ENCODE results near the gene DCTN3. TPM values are rescaled to one million over a fixed set of nuclear protein-coding genes. Genes with fewer than 3 reads are reported as not detected.
A peak's percentile ranks its signal among the peaks of the same experiment; 100 is the strongest.

The DCTN3 gene
- total RNA-seq, 1 donor from 2014 or later: 94.8 TPM

DNA sequence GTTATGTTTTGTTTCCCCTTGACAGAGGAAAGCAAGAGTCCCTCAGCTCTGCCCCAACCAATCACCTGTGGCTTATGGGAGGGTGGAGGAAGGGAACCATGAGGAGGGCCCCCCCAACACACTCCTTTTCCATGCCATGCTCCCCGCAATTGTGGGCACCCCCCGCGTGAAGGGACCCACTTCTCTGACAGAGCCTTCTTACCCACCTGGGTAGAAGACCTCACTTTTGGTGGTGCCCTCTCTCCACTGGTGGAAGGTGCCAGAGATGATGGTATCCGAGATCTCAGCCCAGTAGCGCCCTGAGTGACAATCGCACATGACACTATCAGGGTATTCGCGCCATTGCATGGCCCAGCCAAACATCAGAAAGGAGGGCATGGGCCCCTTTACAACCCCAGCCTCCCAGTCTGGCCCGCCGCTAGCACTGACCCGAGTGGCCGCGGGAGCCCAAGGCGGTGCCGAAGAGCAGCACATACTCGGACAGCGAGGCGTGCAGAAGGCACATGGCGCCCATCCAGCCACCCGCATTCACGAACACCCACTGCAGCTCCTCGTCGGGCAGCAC lies 16.6 kb upstream of the DCTN3 start:
- peak overlapping the region; percentile 76 for H3K4me3 ChIP-seq (ENCODE audit: insufficient read depth, low read depth, low read length)
- peaks cover 16% of the 10 kb centered on the region for H3K4me1 ChIP-seq (ENCODE audit: insufficient read depth, low read length)
- peak overlapping the region; percentile 53 for H3K27ac ChIP-seq (ENCODE audit: low read depth, low read length)
- DNase-seq (ENCODE audit: low read depth) (no peak), FAIRE-seq (no peak)
- H3K4me3 Mint-ChIP-seq (ENCODE audit: unreplicated experiment): peak overlapping the region; percentile 87
- peak overlapping the region; percentile 99 for H3K4me2 ChIP-seq (ENCODE audit: low read length)
- H3K9me3 Mint-ChIP-seq (ENCODE audit: unreplicated experiment): no peaks in the 10 kb centered on the region
- H2AFZ ChIP-seq (ENCODE audit: low read depth, low read length): peak overlapping the region; percentile 99
- H4K20me1 ChIP-seq (ENCODE audit: insufficient read depth, low read length): peaks cover 27% of the 10 kb centered on the region
- H3K36me3 Mint-ChIP-seq (ENCODE audit: low read depth, unreplicated experiment): peaks cover 3% of the 10 kb centered on the region
- H3K27me3 ChIP-seq (ENCODE audit: insufficient read depth, low read length): no peaks in the 10 kb centered on the region
- H3K79me2 ChIP-seq (ENCODE audit: insufficient read depth, low read length): peaks cover 25% of the 10 kb centered on the region
- peak overlapping the region; percentile 83 for H3K9ac ChIP-seq (ENCODE audit: low read length)
- H3K4me1 Mint-ChIP-seq (ENCODE audit: low read depth, unreplicated experiment): peaks cover 4% of the 10 kb centered on the region
- peaks cover 7% of the 10 kb centered on the region for H3K27me3 Mint-ChIP-seq (ENCODE audit: low read depth, unreplicated experiment)
- H3K27ac Mint-ChIP-seq (ENCODE audit: unreplicated experiment): peak overlapping the region; percentile 53
- no peak for TF ChIP-seq EZH2 (IDR thresholded peaks at IDR 0.05; ENCODE audit: insufficient read depth, low read length)
- TF ChIP-seq, protein P1, sequence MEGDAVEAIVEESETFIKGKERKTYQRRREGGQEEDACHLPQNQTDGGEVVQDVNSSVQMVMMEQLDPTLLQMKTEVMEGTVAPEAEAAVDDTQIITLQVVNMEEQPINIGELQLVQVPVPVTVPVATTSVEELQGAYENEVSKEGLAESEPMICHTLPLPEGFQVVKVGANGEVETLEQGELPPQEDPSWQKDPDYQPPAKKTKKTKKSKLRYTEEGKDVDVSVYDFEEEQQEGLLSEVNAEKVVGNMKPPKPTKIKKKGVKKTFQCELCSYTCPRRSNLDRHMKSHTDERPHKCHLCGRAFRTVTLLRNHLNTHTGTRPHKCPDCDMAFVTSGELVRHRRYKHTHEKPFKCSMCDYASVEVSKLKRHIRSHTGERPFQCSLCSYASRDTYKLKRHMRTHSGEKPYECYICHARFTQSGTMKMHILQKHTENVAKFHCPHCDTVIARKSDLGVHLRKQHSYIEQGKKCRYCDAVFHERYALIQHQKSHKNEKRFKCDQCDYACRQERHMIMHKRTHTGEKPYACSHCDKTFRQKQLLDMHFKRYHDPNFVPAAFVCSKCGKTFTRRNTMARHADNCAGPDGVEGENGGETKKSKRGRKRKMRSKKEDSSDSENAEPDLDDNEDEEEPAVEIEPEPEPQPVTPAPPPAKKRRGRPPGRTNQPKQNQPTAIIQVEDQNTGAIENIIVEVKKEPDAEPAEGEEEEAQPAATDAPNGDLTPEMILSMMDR (IDR thresholded peaks at IDR 0.05; ENCODE audit: insufficient read depth, low read depth, low read length): no peak
- H3K9me3 ChIP-seq (ENCODE audit: insufficient read depth, low read depth, low read length): no peaks in the 10 kb centered on the region
- H3K36me3 ChIP-seq (ENCODE audit: insufficient read depth, low read length): no peaks in the 10 kb centered on the region

DNA sequence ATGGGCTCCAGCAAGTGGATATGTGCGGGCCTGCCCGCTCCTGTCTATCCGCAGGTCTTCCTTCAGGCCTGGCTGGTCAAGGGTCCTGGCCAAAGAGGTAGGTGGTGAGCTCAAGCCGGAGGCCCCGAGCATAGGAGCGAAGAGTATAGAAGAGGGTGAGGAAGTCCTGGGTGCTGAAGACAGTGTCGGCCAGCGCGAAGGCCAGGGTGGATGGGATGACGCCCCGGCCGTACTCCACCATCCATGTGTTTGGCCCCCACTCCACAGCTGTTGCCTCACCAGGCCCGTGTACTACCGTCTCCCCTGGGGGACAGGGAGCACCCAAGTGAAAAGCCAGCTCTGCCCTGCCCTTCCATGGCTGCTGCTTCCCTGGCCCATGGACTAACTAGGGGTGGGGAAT lies 15.3 kb upstream of the DCTN3 start:
- Histone ChIP-seq H3K9me3 (ENCODE audit: insufficient read depth, low read depth, low read length) (no peaks in the 10 kb centered on the region), H3K4me2 (ENCODE audit: low read length) (peak overlapping the region; percentile 50), H3K27me3 (ENCODE audit: insufficient read depth, low read length) (peaks cover 4% of the 10 kb centered on the region), H3K9ac (ENCODE audit: low read length) (no peak overlapping the region), H3K36me3 (ENCODE audit: insufficient read depth, low read length) (no peaks in the 10 kb centered on the region), H3K4me3 (ENCODE audit: insufficient read depth, low read depth, low read length) (no peak overlapping the region), H4K20me1 (ENCODE audit: insufficient read depth, low read length) (peaks cover 27% of the 10 kb centered on the region), H3K4me1 (ENCODE audit: insufficient read depth, low read length) (peaks cover 16% of the 10 kb centered on the region), H3K79me2 (ENCODE audit: insufficient read depth, low read length) (peaks cover 25% of the 10 kb centered on the region), H3K27ac (ENCODE audit: low read depth, low read length) (no peak overlapping the region), H2AFZ (ENCODE audit: low read depth, low read length) (no peak overlapping the region)
- TF ChIP-seq, protein P1 (IDR thresholded peaks at IDR 0.05; ENCODE audit: insufficient read depth, low read depth, low read length): no peak
- no peak for TF ChIP-seq EZH2 (IDR thresholded peaks at IDR 0.05; ENCODE audit: insufficient read depth, low read length)
- Mint-ChIP-seq H3K36me3 (ENCODE audit: low read depth, unreplicated experiment) (peaks cover 3% of the 10 kb centered on the region), H3K27ac (ENCODE audit: unreplicated experiment) (no peak overlapping the region), H3K4me3 (ENCODE audit: unreplicated experiment) (peak overlapping the region; percentile 61), H3K4me1 (ENCODE audit: low read depth, unreplicated experiment) (peaks cover 4% of the 10 kb centered on the region), H3K9me3 (ENCODE audit: unreplicated experiment) (no peaks in the 10 kb centered on the region), H3K27me3 (ENCODE audit: low read depth, unreplicated experiment) (peaks cover 18% of the 10 kb centered on the region)
- DNase-seq (ENCODE audit: low read depth) (no peak), FAIRE-seq (no peak)

DNA sequence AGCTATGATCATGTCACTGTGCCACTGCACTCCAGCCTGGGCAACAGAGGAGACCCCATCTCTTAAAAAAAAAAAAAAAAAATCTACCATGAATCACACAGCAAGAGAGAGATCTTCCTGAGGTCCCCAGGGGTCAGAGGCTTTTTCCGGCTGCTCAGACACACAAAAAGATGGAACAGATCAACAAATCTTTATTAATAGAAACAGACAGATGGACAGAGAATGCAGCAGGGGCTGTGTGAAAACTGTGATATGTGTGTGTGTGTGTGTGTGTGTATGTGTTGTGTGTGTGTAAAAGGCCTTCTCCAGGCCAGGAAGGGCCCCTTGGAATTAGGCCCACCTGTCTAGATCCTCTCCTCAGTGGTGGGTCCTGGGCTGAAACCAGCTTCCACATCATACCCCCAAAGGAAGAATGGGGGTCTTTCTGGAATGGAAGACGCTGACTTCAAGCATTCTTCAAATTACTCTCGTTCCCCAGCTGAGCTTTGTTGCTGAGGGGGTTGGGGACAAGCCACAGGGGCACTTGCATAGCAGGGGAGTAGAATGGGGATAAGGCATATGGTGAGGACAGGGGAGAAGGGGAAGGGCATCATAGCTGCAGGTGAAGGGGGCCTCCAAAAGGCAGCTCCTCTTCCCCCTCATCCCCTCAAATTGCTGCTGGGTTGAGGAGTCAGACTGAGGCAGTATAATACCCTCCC lies 14.4 kb upstream of the DCTN3 start:
- Mint-ChIP-seq H3K27ac (ENCODE audit: unreplicated experiment) (no peak overlapping the region), H3K4me3 (ENCODE audit: unreplicated experiment) (no peak overlapping the region), H3K4me1 (ENCODE audit: low read depth, unreplicated experiment) (peaks cover 4% of the 10 kb centered on the region), H3K9me3 (ENCODE audit: unreplicated experiment) (no peaks in the 10 kb centered on the region), H3K36me3 (ENCODE audit: low read depth, unreplicated experiment) (peaks cover 3% of the 10 kb centered on the region), H3K27me3 (ENCODE audit: low read depth, unreplicated experiment) (peaks cover 26% of the 10 kb centered on the region)
- Histone ChIP-seq H3K27me3 (ENCODE audit: insufficient read depth, low read length) (peaks cover 12% of the 10 kb centered on the region), H3K4me2 (ENCODE audit: low read length) (no peak overlapping the region), H3K36me3 (ENCODE audit: insufficient read depth, low read length) (no peaks in the 10 kb centered on the region), H3K4me3 (ENCODE audit: insufficient read depth, low read depth, low read length) (no peak overlapping the region), H3K9ac (ENCODE audit: low read length) (no peak overlapping the region), H3K79me2 (ENCODE audit: insufficient read depth, low read length) (peaks cover 25% of the 10 kb centered on the region), H3K27ac (ENCODE audit: low read depth, low read length) (no peak overlapping the region), H2AFZ (ENCODE audit: low read depth, low read length) (no peak overlapping the region), H4K20me1 (ENCODE audit: insufficient read depth, low read length) (peaks cover 27% of the 10 kb centered on the region), H3K9me3 (ENCODE audit: insufficient read depth, low read depth, low read length) (no peaks in the 10 kb centered on the region), H3K4me1 (ENCODE audit: insufficient read depth, low read length) (peaks cover 16% of the 10 kb centered on the region)
- TF ChIP-seq EZH2 (IDR thresholded peaks at IDR 0.05; ENCODE audit: insufficient read depth, low read length): no peak
- TF ChIP-seq, protein P1 (IDR thresholded peaks at IDR 0.05; ENCODE audit: insufficient read depth, low read depth, low read length): no peak
- DNase-seq (ENCODE audit: low read depth) (no peak), FAIRE-seq (no peak)

All from astrocyte (in vitro differentiated cells and primary cell).